Measurements from ENCODE around the gene SERPINA4.

SERPINA4 gene

GRCh38 chr14:94543449-94544124, 17.7 kb upstream of the SERPINA4 start:
- no peak for DNase-seq

GRCh38 chr14:94544726-94545125, 16.5 kb upstream of the SERPINA4 start:
- DNase-seq: no peak

- no peak for DNase-seq
Measured at GRCh38 chr14:94545131-94545841, 16.0 kb upstream of the SERPINA4 start.

GRCh38 chr14:94547151-94547680, 14.0 kb upstream of the SERPINA4 start:
- no peak for DNase-seq

- no peak for DNase-seq
Measured at GRCh38 chr14:94547726-94548125, 13.5 kb upstream of the SERPINA4 start.

GRCh38 chr14:94548131-94548998, 12.9 kb upstream of the SERPINA4 start:
- DNase-seq: no peak

- peak; percentile 36 for DNase-seq
Measured at GRCh38 chr14:94548999-94549985, 11.9 kb upstream of the SERPINA4 start.

- no peak for DNase-seq
Measured at GRCh38 chr14:94550041-94550440, 11.2 kb upstream of the SERPINA4 start.

GRCh38 chr14:94555991-94556390, 5.3 kb upstream of the SERPINA4 start:
- DNase-seq: no peak

- no peak for DNase-seq
Measured at GRCh38 chr14:94557327-94557726, 3.9 kb upstream of the SERPINA4 start.

GRCh38 chr14:94558842-94559241, 2.4 kb upstream of the SERPINA4 start:
- no peak for DNase-seq

- no peak for DNase-seq
Measured at GRCh38 chr14:94559638-94560290, 1.5 kb upstream of the SERPINA4 start.

GRCh38 chr14:94560291-94560665, 964 bp upstream of the SERPINA4 start:
- DNase-seq: no peak

GRCh38 chr14:94561656-94562010, 391 bp downstream of the SERPINA4 start:
- DNase-seq: no peak

GRCh38 chr14:94562022-94562421, 780 bp downstream of the SERPINA4 start:
- no peak for DNase-seq

- DNase-seq: no peak
Measured at GRCh38 chr14:94562941-94563883, 2.0 kb downstream of the SERPINA4 start.

GRCh38 chr14:94564381-94564780, 3.1 kb downstream of the SERPINA4 start:
- DNase-seq: no peak

GRCh38 chr14:94568186-94568585, 6.9 kb downstream of the SERPINA4 start:
- DNase-seq: no peak

GRCh38 chr14:94569381-94570001, 8.2 kb downstream of the SERPINA4 start:
- DNase-seq: no peak

GRCh38 chr14:94570002-94570400, 8.8 kb downstream of the SERPINA4 start:
- no peak for DNase-seq
